Stimulated activated CD4-positive, alpha-beta T cell treated with anti-CD3 and anti-CD28 coated beads, TNF-alpha, amount 100 ng/mL, for 24 hours (primary cell): ENCODE measurements around the gene ZBTB42.

Source experiments
- DNase-seq, 3 experiments: peaks; one replicate each; pipeline ENCODE4 v3.0.0-alpha.2; 2020; ENCODE audit warnings: low read depth in 3 of 3

ZBTB42 gene

DNA sequence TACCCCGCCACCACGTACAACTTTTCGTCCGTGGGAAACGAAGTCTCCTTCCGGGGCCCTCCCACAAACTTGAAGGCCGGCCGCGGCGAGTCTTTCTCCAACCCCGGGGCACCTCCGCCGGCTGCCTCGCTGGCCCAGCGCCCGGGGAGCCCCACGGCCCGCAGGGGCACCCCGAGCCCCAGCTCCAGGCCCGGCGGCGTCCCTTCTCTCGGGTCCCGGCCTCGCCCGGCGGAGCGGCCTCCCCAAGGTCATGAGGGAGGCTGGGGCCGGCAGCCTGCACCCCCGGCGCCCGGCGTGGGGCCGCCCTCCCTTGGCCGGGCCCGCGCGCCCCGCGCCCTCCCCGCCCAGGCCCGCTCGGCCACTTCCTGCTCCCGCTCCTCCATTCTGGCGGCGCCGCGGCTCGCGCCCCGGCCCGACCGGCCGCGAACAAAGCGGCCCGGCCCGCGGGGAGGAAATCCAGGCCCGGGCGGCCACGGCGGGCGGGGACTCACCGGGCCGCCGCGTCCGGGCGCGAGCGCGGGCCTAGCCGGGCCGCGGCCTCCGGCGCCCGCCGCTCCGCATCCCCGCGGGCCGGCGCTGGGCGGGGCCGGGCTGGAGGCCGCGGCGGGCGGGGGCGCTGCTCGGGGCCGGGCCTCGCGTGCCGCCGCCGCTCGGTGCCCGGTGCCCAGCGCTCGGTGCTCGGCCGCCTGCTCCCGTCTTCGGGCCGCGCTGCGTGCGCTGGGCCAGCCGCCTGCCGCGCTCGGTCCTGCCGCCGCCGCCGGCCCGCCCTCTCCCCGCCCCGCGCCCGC, 5.7 kb upstream of the ZBTB42 start, which contains the start of gene AKT1:
TSS of gene AKT1 (minus strand) at position 756 of the 788 bp plus-strand sequence. CDS start 3,105 bp downstream, outside the sequence.
- peak in 1 of 3 experiments; percentile 21 for DNase-seq

GRCh38 chr14:104795781-104796686, 4.9 kb upstream of the ZBTB42 start:
- DNase-seq = peak in 2 of 3 experiments; percentile 43 to 66

DNA sequence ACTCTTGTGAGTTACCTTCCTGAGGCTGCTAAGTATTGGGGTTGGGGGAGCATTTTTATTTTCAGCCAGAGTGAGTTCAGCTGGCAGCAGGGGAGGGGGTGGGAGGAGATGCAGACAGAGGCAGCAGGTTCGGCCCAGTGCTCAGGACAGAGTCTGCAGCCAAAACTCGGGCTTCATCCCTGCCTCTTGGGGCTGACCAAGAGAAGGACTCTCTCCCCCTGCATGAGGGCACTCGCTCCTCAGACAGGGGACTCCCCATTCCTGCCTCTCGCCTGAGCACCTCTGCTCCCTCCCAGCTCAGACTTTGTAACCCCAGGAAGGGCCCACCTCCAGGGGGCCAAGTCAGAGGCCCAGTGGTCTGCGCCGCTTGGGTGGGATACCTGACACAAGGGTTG, 4.2 kb upstream of the ZBTB42 start:
- DNase-seq = no peak

GRCh38 chr14:104797115-104798044, 3.5 kb upstream of the ZBTB42 start:
- DNase-seq = no peak

DNA sequence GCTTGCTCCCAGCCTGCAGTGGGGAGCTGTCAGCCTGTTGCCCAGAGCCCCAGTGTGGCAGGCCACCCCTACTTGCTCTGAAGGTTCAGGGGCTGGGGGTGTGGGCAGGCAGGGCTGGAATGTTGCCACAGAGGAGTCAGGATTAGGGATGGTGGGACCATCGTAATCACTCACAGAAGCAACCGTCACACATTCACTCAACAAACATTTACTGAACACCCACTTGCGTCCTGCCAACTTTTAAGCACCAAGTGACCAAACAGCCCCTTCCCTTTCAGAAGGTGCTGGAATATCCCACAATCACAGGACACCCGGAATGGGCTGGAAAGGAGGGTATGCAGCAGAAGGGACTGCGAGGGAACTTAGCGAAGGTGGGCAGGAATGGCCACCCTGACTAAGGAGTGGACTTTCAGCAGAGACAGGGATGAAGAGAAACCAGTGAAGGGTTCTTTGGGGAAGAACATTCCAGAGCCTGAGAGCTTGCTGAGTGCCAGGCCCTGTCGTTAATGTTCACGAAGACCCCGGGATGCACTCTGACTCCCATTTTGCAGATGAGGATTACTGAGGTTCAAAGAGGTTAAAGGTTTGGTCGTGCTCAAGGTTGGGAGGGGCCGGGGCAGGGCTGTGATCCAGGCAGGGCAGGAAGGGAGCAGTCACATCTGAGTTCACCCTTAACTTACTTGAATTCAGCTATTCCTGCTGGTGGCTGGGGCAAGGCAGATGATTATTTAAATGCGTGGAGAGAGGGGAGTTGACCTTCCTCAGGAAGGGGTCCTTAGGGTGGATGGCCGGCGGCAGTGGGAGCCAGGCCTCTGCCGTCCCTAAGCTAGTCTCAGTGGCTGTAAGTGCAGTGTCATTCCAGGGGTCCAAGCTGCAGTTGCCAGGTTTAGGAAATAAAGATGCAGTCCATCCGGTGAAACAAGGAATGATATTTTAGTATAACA, 2.3 kb upstream of the ZBTB42 start:
- no peak for DNase-seq

DNA sequence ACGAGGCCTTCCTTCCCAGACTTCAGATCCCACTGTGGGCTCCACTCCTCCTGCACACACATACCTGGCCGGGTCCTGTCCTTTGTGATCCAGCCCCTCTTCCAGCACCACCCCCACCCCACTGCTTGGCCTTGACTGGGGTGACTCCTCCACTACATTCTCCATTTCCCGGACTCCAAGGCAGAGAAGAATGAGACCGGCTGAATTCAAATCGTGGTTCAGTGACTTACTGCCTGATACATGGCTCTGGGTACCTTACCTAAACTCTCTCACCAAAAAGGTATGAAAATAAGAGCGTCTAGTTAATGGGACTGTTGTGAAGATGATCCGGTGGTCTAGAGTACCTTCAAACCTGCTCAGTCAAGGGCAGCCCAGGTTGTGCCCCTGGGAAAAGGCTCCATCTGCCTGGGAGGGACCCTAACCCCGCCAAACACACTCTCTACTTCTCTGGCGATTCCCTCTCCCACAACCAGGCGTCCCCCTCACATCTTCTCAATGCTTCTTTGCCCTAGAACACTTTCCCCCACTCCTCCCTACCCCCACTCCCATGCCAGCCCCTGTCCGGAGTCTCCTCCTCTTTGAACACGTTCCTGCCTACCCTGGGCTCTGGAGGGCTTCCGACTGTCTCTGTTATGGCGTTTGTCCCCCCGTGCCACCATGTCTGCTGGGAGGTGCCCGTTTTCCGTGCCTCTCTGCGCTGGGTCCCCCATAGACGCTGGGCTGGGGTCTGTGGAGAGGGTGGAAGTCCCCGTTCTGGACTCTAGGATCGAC, 1.5 kb upstream of the ZBTB42 start:
- no peak for DNase-seq

DNA sequence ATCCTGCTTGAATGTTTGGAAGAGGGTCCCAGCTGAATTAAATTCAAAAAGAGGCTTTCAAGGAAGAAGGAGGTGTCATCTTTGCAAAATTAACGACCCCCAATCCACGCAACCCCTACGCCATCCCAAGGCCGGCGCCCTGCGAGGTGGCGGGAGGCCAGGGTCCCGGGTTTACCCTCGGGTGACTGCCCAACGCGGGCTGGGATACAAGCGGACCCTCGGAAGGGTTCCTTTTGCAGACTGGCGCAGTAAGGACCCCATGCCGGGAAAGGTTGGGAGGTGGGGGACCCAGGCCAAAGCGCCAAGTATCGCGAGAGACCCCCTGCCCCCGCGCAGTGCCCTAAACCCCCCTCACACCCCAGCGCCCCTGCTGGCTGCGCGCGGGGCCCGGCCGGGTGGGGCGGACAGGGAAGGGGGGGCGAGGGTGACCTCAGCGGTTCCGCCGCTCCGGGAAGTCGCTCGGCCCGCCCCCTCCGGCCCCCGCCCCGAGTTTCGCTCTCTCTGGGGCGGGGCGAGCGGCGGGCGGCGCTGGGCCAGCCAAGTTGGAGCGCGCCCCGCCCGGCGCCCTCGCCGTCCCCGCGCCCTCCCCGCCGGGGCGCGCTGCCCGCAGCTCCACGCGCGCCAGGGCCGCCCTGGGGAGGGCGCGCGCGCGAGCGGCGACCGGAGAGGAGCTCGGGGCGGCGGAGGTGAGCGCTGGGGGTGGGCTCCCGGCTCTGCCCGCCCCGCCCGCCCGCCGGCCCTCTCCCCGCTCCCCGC, 708 bp upstream of the ZBTB42 start:
- peak; percentile 50 to 79 (median 57) for DNase-seq

GRCh38 chr14:104801520-104802393, 856 bp downstream of the ZBTB42 start:
- no peak for DNase-seq

GRCh38 chr14:104802394-104803184, 1.7 kb downstream of the ZBTB42 start:
- no peak for DNase-seq

GRCh38 chr14:104803280-104803911, 2.5 kb downstream of the ZBTB42 start:
- no peak for DNase-seq

DNA sequence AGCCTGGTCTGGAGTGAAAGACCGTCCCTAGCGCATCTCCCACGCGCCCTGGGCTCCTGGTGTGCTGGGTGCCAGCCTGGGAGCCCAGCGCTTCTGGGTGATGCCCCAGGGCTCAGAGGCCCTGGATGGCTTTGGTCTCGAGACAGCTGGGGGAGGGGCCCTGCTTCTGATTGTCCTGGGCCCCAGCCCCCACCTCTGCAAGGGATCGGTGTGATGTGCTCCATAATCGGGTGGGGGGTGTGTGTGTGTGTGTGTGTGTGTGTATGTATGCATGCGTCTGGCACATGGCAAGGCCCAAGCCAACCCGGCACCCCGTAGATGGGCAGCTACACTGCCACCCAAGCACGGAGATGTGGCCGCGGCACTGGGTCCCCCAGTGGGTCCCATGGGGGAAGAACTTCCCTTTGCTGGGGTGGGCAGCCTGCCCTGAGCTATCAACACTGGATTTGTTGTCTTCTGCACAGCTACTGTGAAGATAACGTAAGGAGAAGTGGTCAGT, 3.1 kb downstream of the ZBTB42 start:
- DNase-seq = no peak

GRCh38 chr14:104804481-104805325, 3.8 kb downstream of the ZBTB42 start:
- DNase-seq = no peak

- DNase-seq = no peak
Measured at GRCh38 chr14:104805326-104805678, 4.4 kb downstream of the ZBTB42 start.

DNA sequence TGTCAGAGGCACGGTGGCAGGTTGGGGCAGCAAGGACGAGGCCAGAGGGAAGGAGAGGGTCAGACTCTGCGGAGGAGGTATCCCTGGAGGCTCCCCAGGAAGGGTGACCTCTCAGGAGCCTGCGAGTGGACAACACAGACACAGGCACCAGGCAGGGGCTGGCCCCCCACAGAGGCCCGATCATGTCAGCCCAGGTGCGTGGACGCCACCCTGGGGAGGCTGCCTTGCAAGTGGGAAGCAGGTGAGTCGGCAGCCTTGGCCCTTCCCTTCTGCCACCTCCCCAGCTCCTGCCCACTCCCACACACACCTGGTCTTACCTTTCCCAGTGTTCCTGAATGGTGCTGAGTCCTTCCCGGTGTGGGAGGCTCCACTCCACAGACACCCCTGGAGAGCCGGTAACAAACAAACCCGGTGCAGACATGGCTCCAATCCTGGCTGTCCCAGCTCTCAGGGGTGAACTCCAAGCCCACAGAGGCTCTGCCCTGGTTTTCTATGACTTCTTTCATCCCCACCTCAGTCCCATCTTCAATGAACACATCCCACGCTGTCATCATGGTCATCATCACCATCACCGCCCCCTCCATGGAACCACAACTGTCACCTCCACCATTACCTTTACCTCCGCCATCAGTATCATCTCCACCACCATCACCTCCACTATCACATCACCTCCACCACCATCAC, 5.2 kb downstream of the ZBTB42 start:
- DNase-seq = no peak
